ENCODE measurements around the gene RGS6.

DNA sequence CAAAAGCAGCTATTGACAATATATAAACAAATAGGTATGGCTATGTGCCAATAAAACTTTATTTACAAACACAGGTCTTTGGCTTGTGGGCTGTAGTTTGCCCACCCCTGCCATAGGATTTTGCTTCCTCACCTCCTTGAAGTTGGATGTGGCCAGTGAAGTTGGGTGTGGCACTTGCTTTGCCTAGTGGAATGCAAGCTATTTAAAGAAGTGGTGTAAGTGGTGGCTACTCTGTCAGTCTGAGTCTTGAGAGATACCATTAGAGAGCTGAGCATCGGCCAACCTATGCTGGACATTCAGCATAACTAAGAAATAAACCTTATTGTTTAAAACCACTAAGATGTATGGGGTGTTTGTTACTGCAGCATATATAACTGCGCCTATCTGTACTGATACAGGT, 321.3 kb downstream of the RGS6 start:
- TF ChIP-seq, protein P1, sequence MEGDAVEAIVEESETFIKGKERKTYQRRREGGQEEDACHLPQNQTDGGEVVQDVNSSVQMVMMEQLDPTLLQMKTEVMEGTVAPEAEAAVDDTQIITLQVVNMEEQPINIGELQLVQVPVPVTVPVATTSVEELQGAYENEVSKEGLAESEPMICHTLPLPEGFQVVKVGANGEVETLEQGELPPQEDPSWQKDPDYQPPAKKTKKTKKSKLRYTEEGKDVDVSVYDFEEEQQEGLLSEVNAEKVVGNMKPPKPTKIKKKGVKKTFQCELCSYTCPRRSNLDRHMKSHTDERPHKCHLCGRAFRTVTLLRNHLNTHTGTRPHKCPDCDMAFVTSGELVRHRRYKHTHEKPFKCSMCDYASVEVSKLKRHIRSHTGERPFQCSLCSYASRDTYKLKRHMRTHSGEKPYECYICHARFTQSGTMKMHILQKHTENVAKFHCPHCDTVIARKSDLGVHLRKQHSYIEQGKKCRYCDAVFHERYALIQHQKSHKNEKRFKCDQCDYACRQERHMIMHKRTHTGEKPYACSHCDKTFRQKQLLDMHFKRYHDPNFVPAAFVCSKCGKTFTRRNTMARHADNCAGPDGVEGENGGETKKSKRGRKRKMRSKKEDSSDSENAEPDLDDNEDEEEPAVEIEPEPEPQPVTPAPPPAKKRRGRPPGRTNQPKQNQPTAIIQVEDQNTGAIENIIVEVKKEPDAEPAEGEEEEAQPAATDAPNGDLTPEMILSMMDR (conservative IDR thresholded peaks at IDR 0.05; ENCODE audit: low read length) = no peak
- no peak for TF ChIP-seq EZH2phosphoT487 (IDR thresholded peaks at IDR 0.05; ENCODE audit: borderline replicate concordance, low read depth, low read length)

Data from OCI-LY7 (cell line).